ENCODE measurements around the gene SORBS2. TPM values are rescaled to one million over a fixed set of nuclear protein-coding genes. Genes with fewer than 3 reads are reported as not detected.

The SORBS2 gene
- total and polyA plus RNA-seq, 2 donors (not counting 3 experiments of a cell fraction or from before 2014, with no cell fraction given) = 69.8 to 82.5 TPM

- H3K4me2 ChIP-seq (ENCODE audit: insufficient read depth, low read length) = no peak overlapping the region
- no peak for TF ChIP-seq CTCF (IDR thresholded peaks at IDR 0.05; ENCODE audit: extremely low read depth in 1 of 2, insufficient read depth in 1 of 2, low read depth in 1 of 2, low read length in 2 of 2)
- TF ChIP-seq EZH2 (IDR thresholded peaks at IDR 0.05; ENCODE audit: borderline replicate concordance, low read depth, low read length, severe bottlenecking) = no peak
- no peak for TF ChIP-seq GATA2 (IDR thresholded peaks at IDR 0.05; ENCODE audit: insufficient read depth, insufficient read length, low read depth, low read length)
- no peak for TF ChIP-seq POLR2AphosphoS5 (IDR thresholded peaks at IDR 0.05; ENCODE audit: insufficient read depth, low read depth, low read length)
- TF ChIP-seq, protein P1, sequence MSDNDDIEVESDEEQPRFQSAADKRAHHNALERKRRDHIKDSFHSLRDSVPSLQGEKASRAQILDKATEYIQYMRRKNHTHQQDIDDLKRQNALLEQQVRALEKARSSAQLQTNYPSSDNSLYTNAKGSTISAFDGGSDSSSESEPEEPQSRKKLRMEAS (IDR thresholded peaks at IDR 0.05; ENCODE audit: insufficient read depth, insufficient read length) = no peak
- no peak for TF ChIP-seq MYC (IDR thresholded peaks at IDR 0.05; ENCODE audit: low read depth, low read length)
- no peak for TF ChIP-seq JUN (IDR thresholded peaks at IDR 0.05; ENCODE audit: borderline replicate concordance, insufficient read depth, insufficient read length, low read depth)
- TF ChIP-seq FOS (IDR thresholded peaks at IDR 0.05; ENCODE audit: borderline replicate concordance, insufficient read depth, low read length) = no peak
- no peak for TF ChIP-seq POLR2A (IDR thresholded peaks at IDR 0.05; ENCODE audit: low read depth, low read length)
- no peak overlapping the region for H3K4me3 ChIP-seq (replicated peaks in 1 of 3; ENCODE audit: insufficient read depth in 1 of 3, low read depth in 1 of 3, low read length in 3 of 3)
- no TSS peak for BruUV-seq (replicated peaks)
- H3K9me1 ChIP-seq (replicated peaks; ENCODE audit: control insufficient read depth, extremely low read depth, insufficient read depth, low read length) = no peaks in the 10 kb centered on the region
- H3K4me1 ChIP-seq (ENCODE audit: control insufficient read depth, extremely low read depth, insufficient read depth, low read length) = peaks cover 4% of the 10 kb centered on the region
- CTCF ChIA-PET = no interaction called here
- no peaks in the 10 kb centered on the region for H4K20me1 ChIP-seq (replicated peaks; ENCODE audit: control insufficient read depth, extremely low read depth, insufficient read depth, low read length)
- POLR2A ChIA-PET = no interaction called here
- DNase-seq (ENCODE audit: low read depth, low spot score) (no peak), FAIRE-seq (no peak)
- dilution Hi-C loops (cut with MboI; ENCODE audit: extremely low pct_ligation_motif_present, low sequenced_read_pairs) (no loop called here), intact Hi-C loops (cut with micrococcal nuclease) (no loop called here)
- H3K9me3 ChIP-seq (replicated peaks; ENCODE audit: control insufficient read depth, insufficient read depth, low read length) = no peaks in the 10 kb centered on the region
- no peak overlapping the region for H2AFZ ChIP-seq (ENCODE audit: low read depth, low read length)
- H3K27me3 ChIP-seq (ENCODE audit: control insufficient read depth in 2 of 2, insufficient read depth in 2 of 2, low read length in 2 of 2) = no peaks in the 10 kb centered on the region
- no peaks in the 10 kb centered on the region for H3K79me2 ChIP-seq (ENCODE audit: control insufficient read depth, insufficient read depth, low read length)
- no peaks in the 10 kb centered on the region for H3K36me3 ChIP-seq (ENCODE audit: control insufficient read depth in 2 of 2, extremely low read depth in 1 of 2, insufficient read depth in 2 of 2, low read length in 2 of 2)
- no peak overlapping the region for H3K27ac ChIP-seq (ENCODE audit: insufficient read depth, low read depth, low read length)
- no peak overlapping the region for H3K9ac ChIP-seq (replicated peaks; ENCODE audit: extremely low read depth, insufficient read depth, low read length)
Observed at GRCh38 chr4:185805262-185805802, 6.7 kb downstream of the SORBS2 start.

Measured in endothelial cell of umbilical vein (primary cell).